ENCODE data around the gene TOGARAM1.

- no peak for TF ChIP-seq POLR2A (IDR thresholded peaks at IDR 0.05)
- TF ChIP-seq CTCF (IDR thresholded peaks at IDR 0.05) = no peak
Observed at GRCh38 chr14:44959538-44959937, 2.5 kb upstream of the TOGARAM1 start.
